HG02759 (cell line): Measurements from ENCODE around the gene POTEI.
"Not testable (repeated sequence)": the region's sequence is repeated elsewhere in the genome, so short reads cannot be mapped to it uniquely, and the experiment has no call there.

Experiments
- ATAC-seq: cut with Tn5 transposase; IDR thresholded peaks from one replicate; pipeline ENCODE4 v1.9.1; 2021; ENCODE audit warnings: mild to moderate bottlenecking, moderate library complexity; ENCODE audit not compliant: unreplicated experiment

Gene POTEI

DNA sequence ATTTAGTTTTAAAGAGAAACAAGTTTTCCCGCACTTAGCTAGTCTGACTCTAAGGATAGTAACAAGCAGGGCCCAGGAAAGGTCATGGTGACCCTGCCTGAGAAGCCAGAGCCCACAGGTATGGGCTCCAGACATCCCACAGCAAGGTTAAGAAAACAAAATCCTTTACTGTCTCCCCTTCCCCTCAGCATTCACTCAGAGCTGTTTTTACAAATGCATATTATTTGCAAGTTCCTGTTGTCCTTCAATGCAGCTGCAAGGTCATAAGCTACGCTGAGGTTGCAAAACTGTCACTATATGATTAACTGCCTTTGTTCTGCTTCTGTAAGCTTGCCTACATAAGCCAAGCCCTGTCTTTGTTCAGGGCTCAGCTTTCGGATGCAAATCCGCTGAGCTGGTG is 18.1 kb downstream of the POTEI start:
- not testable (repeated sequence) for ATAC-seq

DNA sequence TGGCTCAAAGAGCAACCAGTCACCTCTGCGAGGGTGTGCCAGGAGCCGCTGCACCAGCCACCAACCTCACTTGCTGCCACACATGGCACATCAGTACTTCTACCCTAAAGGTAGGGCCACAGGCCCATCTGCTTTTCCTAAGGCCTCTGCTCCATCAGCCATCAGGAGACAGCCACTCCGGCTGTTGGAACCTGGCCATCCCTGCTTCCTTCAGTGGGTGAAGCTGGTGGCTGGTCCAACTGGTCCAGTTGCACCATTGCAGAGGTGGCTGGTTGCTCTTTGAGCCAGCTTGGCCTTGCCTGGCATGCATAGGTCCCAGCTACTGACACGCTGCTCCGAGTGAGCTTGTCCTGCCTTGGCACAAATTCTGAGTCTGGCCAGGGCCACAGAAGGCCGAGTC is 53.7 kb downstream of the POTEI start:
- not testable (repeated sequence) for ATAC-seq

DNA sequence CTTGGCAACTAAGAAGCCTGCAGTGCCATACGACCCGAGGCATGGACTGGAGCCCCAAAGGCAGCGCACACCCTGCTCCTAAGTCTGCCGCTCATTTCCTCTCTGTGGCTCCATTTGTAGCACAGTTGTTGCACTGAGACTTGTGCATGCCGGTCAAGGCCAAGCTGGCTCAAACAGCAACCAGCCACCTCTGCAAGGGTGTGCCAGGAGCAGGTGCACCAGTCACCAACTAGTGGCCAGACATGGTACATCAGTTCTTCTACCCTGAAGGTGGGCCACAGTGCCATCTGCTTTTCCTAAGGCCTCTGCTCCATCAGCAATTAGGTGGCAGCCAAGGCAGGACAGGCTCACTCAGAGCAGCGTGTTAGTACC is 54.4 kb downstream of the POTEI start:
- not testable (repeated sequence) for ATAC-seq

DNA sequence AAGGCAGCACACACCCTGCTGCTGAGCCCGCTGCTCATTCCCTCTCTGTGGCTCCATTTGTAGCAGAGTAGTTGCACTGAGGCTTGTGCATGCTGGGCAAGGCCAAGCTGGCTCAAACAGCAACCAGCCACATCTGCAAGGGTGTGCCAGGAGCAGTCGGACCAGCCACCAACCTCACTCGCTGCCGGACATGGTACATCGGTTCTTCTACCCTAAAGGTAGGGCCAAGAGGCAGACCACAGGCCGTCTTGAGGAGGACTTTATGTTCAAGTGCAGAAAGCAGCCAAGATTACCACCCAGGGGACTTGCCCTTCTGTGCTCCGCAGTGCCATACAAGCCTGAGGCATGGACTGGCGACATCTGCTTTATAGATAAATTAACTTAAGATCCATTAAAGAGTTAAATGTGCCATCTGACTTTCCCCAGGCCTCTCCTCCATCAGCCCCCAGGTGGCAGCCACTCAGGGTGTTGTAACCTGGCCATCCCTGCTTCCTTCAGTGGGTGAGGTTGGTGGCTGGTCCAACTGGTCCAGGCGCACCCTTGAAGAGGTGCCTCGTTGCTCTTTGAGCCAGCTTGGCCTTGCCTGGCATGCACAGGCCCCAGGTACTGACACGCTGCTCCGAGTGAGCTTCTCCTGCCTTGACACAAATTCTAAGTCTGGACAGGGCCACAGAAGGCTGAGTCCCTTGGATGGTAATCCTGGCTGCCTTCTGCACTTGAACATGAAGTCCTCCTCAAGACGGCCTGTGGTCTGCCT is 55.0 kb downstream of the POTEI start:
- not testable (repeated sequence) for ATAC-seq

DNA sequence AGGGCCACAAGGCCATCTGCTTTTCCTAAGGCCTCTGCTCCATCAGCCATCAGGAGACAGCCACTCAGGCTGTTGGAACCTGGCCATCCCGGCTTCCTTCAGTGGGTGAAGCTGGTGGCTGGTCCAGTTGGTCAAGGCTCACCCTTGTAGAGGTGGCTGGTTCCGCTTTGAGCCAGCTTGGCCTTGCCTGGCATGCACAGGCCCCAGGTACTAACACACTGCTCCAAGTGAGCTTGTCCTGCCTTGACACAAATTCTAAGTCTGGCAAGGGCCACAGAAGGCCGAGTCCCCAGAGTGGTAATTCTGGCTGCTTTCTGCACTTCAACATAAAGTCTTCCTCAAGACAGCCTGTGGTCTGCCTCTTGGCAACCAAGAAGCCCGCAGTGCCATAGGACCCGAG is 56.2 kb downstream of the POTEI start:
- ATAC-seq, result not testable (repeated sequence)

DNA sequence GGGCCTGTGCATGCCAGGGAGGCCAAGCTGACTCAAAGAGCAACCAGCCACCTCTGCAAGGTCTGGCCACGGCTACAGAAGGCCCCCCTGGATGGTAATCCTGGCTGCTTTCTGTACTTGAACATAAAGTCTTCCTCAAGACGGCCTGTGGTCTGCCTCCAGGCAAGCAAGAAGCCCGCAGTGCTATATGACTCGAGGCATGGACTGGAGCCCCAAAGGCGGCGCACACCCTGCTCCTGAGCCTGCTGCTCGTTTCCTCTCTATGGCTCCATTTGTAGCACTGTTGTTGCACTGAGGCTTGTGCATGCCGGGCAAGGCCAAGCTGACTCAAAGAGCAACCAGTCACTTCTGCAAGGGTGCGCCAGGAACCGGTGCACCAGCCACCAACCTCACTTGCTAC is 57.3 kb downstream of the POTEI start:
- ATAC-seq, result not testable (repeated sequence)

DNA sequence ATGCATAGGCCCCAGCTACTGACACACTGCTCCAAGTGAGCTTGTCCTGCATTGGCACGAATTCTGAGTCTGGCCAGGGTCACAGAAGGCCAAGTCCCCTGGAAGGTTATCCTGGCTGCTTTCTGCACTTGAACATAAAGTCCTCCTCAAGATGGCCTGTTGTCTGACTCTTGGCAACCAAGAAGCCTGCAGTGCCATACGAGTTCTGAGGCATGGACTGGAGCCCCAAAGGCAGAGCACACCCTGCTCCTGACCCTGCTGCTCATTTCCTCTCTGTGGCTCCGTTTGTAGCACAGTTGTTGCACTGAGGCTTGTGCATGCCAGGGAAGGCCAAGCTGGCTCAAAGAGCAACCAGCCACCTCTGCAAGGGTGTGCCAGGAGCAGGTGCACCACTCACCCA is 57.9 kb downstream of the POTEI start:
- ATAC-seq, result not testable (repeated sequence)

DNA sequence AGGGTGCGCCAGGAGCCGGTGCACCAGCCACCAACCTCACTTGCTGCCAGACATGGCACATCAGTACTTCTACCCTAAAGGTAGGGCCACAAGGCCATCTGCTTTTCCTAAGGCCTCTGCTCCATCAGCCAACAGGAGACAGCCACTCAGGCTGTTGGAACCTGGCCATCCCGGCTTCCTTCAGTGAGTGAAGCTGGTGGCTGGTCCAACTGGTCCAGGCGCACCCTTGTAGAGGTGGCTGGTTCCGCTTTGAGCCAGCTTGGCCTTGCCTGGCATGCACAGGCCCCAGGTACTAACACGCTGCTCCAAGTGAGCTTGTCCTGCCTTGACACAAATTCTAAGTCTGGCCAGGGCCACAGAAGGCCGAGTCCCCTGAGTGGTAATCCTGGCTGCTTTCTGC is 58.8 kb downstream of the POTEI start:
- ATAC-seq, result not testable (repeated sequence)

DNA sequence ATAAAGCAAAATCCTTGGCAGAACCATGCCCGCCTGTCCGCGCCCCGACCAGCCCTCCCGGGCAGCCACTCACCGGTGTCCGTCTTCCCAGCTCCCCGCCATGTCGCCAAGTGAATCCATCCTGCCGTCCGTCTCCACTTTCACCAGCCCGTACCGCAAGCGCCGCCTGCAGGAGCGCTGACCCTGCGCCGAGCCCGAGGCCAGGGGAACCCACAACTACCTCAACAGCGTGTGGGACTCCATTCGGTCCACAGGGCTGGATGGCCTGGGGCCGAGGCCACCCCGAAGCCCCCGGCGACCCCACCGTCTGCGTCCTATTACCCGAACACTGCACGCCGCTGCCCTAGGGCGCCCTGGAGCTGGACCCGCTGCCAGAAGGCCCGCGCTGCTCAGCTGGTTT is 81.5 kb downstream of the POTEI start:
- ATAC-seq, result peak; percentile 63

DNA sequence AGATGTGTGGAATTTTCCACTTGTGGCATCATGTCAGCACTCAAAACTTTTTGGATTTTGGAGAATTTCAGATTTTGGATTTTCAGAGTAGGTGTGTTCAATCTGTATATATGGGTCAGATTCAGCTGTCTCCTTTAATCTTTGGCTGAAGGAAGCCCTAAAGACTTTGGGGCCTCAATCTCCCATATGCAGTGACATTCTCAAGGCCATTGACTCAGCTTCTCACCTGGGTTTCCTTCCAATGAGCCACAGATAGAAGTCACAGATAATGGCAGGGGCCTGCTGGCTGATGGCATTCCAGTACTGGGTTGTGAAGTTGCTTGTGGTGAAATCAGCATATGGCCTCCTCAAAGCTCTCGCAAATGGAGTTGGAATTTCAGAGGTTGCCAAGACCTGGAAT is 90.3 kb downstream of the POTEI start:
- not testable (repeated sequence) for ATAC-seq

DNA sequence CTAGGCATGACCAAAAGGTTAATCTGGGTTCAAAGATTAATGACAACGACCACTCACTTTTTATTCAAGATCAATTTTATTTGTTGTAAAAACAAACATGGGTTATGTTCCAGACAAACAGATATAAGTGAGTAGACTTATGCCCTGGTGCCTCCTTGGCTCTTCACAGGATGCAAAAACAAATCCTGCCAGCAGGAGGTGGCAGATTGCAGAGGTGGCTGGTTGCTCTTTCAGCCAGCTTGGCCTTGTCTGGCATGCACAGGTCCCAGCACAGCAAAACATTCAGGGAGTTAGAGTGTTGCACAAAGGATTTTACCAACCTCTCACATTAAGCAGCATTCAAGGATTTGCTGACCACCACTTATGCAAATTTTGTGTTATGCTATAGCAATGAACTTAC is 92.4 kb downstream of the POTEI start:
- ATAC-seq, result not testable (repeated sequence)
